Measurements from ENCODE around the gene MAN2A2.
A peak's percentile ranks its signal among the peaks of the same experiment; 100 is the strongest.

Gene MAN2A2

GRCh38 chr15:90902840-90903732 lies at the start of gene MAN2A2:
TSS of gene MAN2A2 (plus strand) at chr15:90903302. CDS start at chr15:90904208, 906 bp downstream.
- DNase-seq (ENCODE audit: low spot score) = peak; percentile 85

GRCh38 chr15:90855139-90855538 lies 48.0 kb upstream of the MAN2A2 start:
- no peak for DNase-seq (ENCODE audit: low spot score)

GRCh38 chr15:90857337-90857736 lies 45.8 kb upstream of the MAN2A2 start:
- DNase-seq (ENCODE audit: low spot score) = no peak

- no peak for DNase-seq (ENCODE audit: low spot score)
Measured at GRCh38 chr15:90857883-90858443, 45.1 kb upstream of the MAN2A2 start.

- DNase-seq (ENCODE audit: low spot score) = no peak
Measured at GRCh38 chr15:90859234-90860131, 43.6 kb upstream of the MAN2A2 start.

- no peak for DNase-seq (ENCODE audit: low spot score)
Measured at GRCh38 chr15:90860450-90860849, 42.7 kb upstream of the MAN2A2 start.

GRCh38 chr15:90860942-90861675 lies 42.0 kb upstream of the MAN2A2 start:
- no peak for DNase-seq (ENCODE audit: low spot score)

GRCh38 chr15:90862487-90862886 lies 40.6 kb upstream of the MAN2A2 start:
- no peak for DNase-seq (ENCODE audit: low spot score)

GRCh38 chr15:90862964-90863778 lies 39.9 kb upstream of the MAN2A2 start:
- DNase-seq (ENCODE audit: low spot score) = no peak

- DNase-seq (ENCODE audit: low spot score) = no peak
Measured at GRCh38 chr15:90863987-90864386, 39.1 kb upstream of the MAN2A2 start.

- no peak for DNase-seq (ENCODE audit: low spot score)
Measured at GRCh38 chr15:90864507-90864906, 38.6 kb upstream of the MAN2A2 start.

GRCh38 chr15:90865702-90866101 lies 37.4 kb upstream of the MAN2A2 start:
- DNase-seq (ENCODE audit: low spot score) = no peak

- DNase-seq (ENCODE audit: low spot score) = no peak
Measured at GRCh38 chr15:90866161-90866715, 36.9 kb upstream of the MAN2A2 start.

- DNase-seq (ENCODE audit: low spot score) = no peak
Measured at GRCh38 chr15:90866800-90867199, 36.3 kb upstream of the MAN2A2 start.

- DNase-seq (ENCODE audit: low spot score) = no peak
Measured at GRCh38 chr15:90868261-90868689, 34.8 kb upstream of the MAN2A2 start, which contains the start of gene FURIN. TSS of gene FURIN (plus strand) at chr15:90868588. CDS start at chr15:90875741, 7,153 bp downstream.

GRCh38 chr15:90869140-90869541 lies 34.0 kb upstream of the MAN2A2 start:
- no peak for DNase-seq (ENCODE audit: low spot score)

GRCh38 chr15:90869601-90870353 lies 33.3 kb upstream of the MAN2A2 start:
- DNase-seq (ENCODE audit: low spot score) = no peak

- DNase-seq (ENCODE audit: low spot score) = no peak
Measured at GRCh38 chr15:90870354-90871138, 32.6 kb upstream of the MAN2A2 start.

Measured in D341Med (cell line).